GM18499 (cell line): ENCODE results near the gene CD163L1.
"Not testable (repeated sequence)": the region's sequence is repeated elsewhere in the genome, so short reads cannot be mapped to it uniquely, and the experiment has no call there.

Experiments used
- ATAC-seq: cut with Tn5 transposase; IDR thresholded peaks from one replicate; pipeline ENCODE4 v1.9.1; 2021; ENCODE audit warnings: moderate number of reproducible peaks; ENCODE audit not compliant: insufficient read depth, unreplicated experiment

Gene CD163L1

GRCh38 chr12:7444076-7444475 lies at the start of gene CD163L1:
TSS of gene CD163L1 (minus strand) at chr12:7444153. CDS start at chr12:7444127, 26 bp downstream.
- ATAC-seq = no peak

DNA sequence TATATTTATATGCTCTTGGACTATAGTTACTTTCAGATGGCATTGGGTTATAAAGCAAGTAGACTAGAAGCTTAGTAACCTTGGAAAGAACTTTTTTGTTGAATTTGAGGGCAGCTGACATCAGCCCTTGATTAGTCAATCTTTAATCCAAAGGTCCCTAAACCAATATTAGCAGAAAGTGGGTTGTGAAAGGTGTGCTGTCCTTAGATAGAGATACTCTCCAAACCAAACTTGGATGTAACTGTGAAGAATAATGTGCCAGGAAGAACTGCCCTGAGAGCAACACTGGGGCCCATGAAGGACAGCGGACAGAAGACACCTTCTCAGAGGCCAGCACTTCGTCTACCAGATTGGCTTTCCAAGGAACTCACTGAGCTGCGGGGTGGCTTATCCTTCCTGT lies 49.1 kb upstream of the CD163L1 start:
- ATAC-seq = no peak

DNA sequence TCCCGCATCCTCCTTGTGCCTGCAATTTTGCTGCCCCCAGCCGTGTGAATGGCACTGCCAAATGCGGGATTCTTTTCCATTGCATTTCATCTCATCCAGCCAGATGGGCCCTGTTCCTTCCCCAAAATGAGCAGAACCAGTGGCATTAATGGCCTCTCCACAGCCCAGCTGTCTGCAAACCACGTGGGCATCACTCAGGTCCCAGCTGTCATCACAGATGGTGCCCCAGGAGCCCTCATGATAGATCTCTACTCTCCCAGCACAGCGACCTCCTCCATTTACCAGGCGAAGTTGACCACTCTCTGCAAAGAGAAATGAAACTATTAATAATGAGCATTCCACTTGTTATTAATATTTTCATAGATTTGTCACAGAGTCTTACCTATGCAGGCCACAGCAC lies 42.6 kb upstream of the CD163L1 start:
- no peak for ATAC-seq

- no peak for ATAC-seq
Measured at GRCh38 chr12:7485095-7485494, 41.1 kb upstream of the CD163L1 start.

DNA sequence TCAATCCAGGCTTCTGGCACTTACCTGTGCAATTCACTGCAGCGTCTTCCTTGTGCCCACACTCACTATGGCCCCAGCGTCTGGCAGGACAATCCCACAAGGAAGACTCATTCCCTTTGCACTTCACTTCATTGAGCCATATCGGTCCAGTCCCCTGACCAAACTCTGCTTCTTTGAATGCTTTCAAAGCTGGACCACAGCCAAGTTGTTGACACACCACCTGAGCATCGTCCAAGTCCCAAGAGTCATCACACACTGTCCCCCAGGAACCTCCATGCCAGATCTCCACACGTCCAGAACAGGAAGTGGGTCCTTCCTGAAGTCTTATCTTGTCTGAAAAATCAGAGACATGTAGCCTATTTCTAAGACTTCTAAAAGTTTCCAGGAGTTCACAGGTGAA lies 39.4 kb upstream of the CD163L1 start:
- ATAC-seq = no peak

DNA sequence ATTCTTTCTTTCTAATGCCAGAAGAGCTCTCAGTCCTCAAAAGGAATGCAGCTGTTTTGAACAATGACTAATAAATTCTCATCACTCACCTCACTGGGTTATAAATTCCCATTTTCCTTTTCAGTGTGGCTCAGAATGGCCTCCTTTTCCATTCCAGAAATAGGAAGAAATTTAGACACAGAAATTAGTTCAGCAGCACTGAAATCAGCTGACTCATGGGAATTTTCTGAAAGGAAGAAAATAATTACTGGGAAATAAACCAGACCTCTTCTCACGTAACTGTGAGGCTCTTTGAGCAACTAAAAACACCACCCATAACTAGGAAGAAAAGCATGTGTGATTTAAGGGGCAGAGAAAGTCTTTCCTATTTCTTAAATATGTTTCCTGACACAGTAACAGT lies 35.8 kb upstream of the CD163L1 start:
- no peak for ATAC-seq

DNA sequence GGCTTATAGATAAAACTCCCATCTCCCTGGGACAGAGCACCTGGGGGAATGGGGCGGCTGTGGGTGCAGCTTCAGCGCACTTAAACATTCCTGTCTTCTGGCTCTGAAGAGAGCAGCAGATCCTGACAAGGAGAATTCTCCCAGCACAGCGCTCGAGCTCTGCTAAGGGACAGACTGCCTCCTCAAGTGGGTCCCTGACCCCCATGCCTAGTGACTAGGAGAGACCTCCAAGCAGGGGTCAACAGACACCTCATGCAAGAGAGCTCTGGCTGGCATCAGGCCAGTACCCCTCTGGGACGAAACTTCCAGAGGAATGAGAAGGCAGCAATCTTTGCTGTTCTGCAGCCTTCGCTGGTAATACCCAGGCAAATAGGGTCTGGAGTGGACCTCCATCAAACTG lies 28.1 kb upstream of the CD163L1 start:
- ATAC-seq = no peak

DNA sequence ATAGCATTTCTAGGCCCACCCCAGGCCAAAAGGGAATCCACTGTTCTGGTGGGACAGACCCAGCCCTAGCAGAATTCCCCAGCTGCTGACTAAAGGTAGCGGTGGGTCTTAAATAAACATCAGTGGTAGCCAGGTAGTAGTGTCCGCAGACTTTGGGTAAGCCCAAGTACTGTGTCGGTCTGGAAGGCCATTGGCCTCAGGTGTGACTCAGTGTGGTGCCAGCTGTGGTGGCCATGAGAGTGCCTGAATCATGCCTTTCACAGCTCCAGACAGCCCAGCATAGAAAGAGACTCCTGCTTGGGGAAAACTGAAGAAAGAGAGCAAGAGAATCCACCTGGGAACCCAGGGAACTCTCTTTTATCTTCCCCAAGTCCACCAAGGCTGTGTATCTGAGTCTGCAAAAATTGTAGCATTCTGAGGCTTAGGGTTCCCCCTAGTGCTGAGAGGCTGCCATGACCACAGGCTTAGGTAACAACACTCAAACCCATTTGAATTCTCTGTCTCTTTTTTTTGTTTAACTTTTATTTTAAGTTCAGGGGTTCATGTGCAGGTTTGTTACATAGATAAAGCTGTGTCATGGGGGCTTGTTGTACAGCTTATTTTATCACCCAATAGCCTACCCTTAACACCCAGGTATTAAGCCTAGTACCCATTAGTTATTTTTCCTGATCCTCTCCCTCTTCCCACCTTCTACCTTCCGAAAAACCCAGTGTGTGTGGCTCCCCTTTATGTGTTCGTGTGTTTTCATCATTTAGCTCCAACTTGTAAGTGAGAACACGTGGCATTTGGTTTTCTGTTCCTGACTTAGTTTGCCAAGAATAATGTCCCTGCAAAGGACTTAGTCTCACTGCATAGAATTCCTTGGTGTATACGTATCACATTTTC lies 16.7 kb upstream of the CD163L1 start:
- ATAC-seq = no peak

- ATAC-seq = no peak
Measured at GRCh38 chr12:7459973-7460372, 16.0 kb upstream of the CD163L1 start.

GRCh38 chr12:7451756-7452155 lies 7.8 kb upstream of the CD163L1 start:
- ATAC-seq = no peak

DNA sequence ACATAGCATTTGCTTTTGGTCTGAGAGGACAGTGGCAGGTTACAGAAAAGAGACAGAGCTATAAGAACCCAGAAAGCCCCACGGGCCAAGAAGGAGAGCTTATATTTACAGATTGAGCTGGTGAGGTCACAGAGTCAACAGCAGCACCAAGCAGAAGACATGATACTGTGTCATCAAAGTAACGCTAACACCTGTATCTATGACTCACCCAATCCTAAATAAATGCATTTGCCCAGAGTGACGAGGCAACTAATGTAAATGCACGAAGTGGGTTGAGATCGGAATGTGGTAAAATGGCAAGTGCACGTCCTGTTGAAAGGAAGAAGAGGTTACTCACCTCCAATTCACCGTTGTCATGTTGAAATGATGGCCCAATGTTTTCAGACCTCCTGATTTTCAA lies 6.7 kb upstream of the CD163L1 start:
- no peak for ATAC-seq

DNA sequence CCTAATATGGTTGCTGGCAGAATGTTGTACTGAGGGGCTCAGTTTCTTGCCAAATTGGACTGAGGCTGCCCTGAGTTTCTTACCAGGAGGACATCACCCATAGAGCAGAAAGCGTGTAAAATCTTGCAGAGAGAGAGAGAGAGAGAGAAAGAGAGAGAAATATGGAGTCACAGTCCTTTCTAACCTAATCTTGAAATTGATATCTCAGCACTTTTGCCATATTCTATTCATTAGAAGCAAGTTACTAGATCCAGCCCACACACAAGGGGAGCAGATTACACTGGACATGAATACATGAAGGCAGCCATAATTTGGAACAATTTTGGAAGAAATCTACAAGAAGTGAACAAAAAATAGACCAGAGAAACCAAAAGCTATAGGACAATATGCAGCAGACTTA lies 4.1 kb upstream of the CD163L1 start:
- ATAC-seq = no peak

GRCh38 chr12:7444537-7444936 lies 584 bp upstream of the CD163L1 start:
- no peak for ATAC-seq

GRCh38 chr12:7441216-7441615 lies 2.7 kb downstream of the CD163L1 start:
- no peak for ATAC-seq

DNA sequence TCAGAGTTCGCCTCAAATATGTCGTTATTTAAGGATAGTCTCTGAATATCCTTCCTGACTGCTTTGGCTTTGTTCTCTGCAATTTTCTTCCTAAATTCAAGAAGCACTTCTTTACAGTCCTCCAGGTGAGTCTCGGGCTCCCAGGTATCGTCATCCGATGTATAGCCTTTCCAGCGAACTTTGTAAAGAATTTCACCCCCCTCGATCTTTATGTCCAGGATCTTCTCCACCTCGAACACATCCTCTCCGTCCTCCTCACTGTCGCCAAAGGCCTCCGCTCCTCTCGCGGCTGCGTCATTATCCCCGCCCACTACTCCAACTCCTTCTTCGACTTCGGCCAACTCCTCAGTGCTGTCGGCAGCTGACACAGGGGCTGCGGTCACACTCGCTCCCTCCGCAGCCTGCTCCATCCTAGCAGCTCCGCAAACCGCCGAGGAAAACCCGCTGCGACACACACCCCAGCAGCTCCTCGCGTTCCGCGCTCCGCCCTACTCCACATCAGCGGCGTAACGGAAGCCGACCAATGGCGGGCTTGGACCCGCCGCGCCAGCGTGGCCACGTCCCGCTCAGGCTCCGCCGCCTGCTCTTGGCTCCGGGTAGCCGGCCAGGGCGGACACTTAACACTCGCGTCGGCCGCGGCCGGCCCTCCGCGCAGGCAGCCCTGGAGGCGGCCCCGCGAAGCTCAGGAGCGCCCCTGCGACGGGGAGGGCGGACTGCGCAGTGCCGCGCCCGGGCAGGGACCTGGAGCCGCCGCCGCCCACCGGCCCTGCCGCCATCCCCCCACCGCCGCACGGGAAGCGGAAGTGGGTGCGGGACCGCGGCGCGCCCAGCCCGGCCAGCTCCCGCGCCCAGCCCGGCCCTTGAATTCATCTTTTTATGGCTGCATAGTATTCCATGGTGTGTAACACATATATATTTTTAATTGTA lies 4.1 kb downstream of the CD163L1 start:
- no peak for ATAC-seq

DNA sequence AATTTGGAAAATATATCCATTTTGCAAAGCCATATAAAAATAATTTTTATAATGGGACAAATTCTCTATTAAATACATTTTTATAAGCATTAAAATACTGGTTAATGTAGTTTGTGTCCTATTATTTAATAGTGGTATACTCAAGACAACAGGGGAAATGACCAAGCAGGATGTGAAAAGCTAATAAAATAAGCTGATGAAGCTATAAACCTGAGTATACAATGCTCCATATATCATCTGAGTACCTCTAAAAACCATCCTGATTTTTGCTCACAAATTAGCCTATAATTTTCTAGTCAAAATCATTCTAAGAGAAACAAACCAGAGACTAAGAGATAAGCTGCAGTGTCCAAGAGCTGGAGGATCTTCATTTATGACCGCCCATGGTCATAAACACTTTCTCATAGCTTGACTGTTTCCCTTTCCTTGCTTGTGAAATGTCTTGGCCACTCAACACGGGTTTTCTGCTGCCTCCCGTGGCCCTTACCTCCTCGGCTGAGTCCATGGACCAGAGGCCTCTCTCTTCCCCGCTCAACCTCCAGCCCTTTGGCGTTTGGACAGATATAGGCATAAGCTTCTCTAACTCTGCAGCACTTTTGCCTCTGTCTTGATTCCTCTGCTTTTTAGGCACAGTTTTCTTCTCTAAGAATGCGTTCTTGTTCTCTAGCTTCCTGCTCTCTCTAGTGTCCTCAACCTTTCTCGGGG lies 5.5 kb downstream of the CD163L1 start:
- ATAC-seq = not testable (repeated sequence)

GRCh38 chr12:7437494-7437893 lies 6.5 kb downstream of the CD163L1 start:
- not testable (repeated sequence) for ATAC-seq

DNA sequence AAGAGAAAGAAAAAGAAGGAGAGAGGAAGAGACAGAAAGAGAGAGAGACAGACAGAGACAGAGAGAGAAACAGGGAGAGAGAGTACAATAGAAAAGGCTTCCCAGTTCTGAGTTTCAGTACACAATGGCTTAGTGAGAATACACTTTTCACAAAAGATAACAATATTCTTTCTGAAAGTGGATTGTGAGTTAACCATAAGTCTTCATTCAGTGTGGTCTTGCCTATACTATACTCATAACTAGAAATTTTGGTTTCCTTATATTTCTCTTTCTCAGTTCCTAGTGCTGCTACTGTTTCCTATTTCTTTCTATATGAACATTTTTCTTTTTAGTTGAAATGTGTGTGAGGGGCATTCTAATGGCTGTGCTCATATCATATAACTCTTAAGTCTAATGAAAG lies 9.3 kb downstream of the CD163L1 start:
- no peak for ATAC-seq

- no peak for ATAC-seq
Measured at GRCh38 chr12:7433276-7433822, 10.6 kb downstream of the CD163L1 start.

DNA sequence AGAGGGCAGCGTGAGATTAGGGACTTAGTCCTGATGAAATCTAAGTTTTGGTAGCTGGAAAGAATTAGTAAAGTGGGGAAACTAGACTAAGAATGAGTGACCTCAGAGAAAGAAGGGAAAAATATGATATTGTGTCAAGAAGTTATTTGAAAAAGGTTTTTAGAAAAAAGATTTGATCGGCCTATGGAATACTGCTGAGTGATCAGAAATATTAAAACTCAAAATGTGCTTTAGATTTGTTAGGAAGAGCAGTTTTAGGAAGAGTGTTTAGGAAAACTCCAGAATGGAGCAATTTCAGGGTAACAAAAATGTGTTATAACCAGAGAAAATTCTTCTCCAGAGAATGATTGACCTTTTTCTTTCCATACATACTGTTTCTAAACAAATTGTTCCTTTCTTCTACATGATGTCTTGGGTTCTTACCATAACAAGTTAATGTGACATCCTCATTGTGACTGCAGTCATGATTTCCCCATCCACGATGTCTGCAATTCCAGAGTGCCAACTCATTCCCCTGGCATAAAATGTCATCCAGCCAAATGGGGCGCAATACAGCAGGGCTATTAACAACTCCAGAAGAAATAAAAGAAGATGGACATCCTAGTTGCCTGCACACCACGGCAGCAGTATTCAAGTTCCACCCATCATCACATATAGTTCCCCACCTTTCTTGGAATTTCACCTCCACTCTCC lies 11.8 kb downstream of the CD163L1 start:
- ATAC-seq = no peak
